Mammary epithelial cell (primary cell): Measurements from ENCODE around the gene ITGB3.

Experiments used
- EZH2 ChIP-seq: IDR thresholded peaks from 2 replicates; pipeline ENCODE4 v1.6.1; 2012; ENCODE audit warnings: low read length, inconsistent platforms, borderline replicate concordance
- TF ChIP-seq, protein P1 (sequence below), 2 donors: IDR thresholded peaks in 1 of 2; conservative IDR thresholded peaks in 1 of 2; 2 replicates each; pipeline ENCODE4 v1.5.1; 2011 to 2012; ENCODE audit warnings: inconsistent platforms in 2 of 2, low read length in 2 of 2, mild to moderate bottlenecking in 2 of 2, control low read depth in 1 of 2, low read depth in 1 of 2; ENCODE audit not compliant: insufficient read depth in 1 of 2; ENCODE audit errors: extremely low read depth in 1 of 2

DNA sequence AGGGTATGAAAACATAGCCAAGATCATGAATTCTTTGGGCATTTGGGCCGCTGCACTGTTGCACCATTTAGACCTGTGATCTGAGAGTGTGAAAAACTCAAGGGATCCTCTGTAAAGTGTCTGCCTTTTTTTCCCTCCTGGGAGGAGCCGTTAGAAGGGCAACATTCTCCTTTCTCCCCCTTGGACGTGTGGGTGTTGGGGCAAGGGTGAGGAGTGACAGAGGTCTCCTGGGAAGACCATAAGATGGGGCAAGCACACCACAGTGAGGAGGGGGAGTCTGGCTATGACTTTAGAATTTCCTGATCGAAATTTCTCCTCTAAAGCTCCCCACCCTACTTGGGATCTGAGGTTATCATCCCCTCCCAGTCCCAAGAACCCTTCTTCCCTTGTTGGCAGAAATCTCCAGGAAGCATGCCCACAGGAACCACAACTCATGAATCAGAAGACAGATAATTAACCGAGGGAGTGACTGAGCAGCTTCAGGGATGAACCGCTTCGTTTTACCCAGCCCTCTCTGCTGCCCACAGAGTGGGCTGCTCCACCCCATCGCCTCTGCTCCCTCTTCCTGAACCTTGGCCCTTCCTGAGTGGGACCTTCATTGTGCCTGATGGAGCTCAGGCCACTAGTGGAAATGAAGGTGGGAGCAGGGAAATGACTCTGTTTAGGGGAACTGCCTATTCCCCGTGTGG is 4.2 kb downstream of the ITGB3 start:
- TF ChIP-seq, protein P1, sequence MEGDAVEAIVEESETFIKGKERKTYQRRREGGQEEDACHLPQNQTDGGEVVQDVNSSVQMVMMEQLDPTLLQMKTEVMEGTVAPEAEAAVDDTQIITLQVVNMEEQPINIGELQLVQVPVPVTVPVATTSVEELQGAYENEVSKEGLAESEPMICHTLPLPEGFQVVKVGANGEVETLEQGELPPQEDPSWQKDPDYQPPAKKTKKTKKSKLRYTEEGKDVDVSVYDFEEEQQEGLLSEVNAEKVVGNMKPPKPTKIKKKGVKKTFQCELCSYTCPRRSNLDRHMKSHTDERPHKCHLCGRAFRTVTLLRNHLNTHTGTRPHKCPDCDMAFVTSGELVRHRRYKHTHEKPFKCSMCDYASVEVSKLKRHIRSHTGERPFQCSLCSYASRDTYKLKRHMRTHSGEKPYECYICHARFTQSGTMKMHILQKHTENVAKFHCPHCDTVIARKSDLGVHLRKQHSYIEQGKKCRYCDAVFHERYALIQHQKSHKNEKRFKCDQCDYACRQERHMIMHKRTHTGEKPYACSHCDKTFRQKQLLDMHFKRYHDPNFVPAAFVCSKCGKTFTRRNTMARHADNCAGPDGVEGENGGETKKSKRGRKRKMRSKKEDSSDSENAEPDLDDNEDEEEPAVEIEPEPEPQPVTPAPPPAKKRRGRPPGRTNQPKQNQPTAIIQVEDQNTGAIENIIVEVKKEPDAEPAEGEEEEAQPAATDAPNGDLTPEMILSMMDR (conservative IDR thresholded peaks at IDR 0.05 in 1 of 2, IDR thresholded peaks at IDR 0.05 in 1 of 2; ENCODE audit: extremely low read depth in 1 of 2, insufficient read depth in 1 of 2, low read depth in 1 of 2, low read length in 2 of 2) = no peak
- no peak for TF ChIP-seq EZH2
